Measurements from ENCODE around the gene ABCC4.

The ABCC4 gene

DNA sequence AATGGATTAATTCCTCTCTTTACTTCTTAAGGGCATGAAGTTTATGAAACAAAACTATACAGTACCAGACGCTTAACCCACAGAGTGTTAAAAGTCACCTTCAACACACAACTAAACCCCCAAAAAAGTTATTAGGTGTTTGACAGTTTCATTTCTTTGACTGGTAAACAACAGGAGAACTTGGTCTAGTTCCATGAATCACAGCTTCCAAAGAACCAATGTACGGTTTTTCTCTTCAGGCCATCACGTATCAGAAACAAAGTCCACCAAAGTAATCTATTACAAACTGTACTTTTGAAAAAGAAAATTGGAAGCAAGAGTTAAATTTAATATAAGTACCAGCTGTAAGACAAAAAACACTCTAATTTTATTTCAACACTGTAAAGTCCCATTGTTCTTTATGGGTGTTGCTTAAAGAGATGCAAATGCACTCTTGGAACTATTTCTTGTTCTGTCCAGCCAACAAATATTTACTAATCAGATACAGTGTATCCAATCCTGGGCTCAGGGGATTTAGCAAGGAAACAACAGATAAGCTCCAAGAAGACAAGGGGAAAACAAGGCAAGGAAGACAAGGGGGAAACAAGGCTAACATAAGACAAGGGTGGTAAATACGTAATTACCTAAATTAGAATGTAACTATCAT, 149.2 kb downstream of the ABCC4 start:
- Mint-ChIP-seq H3K4me1 (no peaks in the 10 kb centered on the region), H3K9me3 (no peaks in the 10 kb centered on the region), H3K27me3 (no peaks in the 10 kb centered on the region), H3K4me3 (no peak overlapping the region), H3K27ac (no peak overlapping the region), H3K36me3 (peaks cover 5 to 6% of the 10 kb centered on the region in 2 donors)
- ATAC-seq (replicated peaks) (no peak), DNase-seq (no peak)

DNA sequence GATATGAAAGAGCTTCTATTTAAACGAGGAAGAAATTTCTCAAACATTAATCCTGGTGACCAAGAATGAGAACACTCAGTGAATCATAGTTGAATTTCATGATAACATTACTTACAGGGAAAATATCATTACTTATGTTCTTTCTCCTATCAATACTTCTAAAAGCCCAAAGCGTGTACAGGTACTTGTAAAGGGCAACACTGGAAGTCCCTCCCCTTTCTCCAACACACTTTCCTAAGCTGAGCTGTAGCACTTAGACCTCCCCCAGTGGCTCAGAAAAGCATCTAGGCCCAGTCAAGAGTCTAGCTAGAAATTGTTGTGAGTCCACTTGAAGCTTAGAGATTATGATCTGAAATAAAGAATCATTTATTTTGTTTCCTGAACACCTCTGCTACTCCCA, 150.7 kb downstream of the ABCC4 start:
- DNase-seq (no peak), ATAC-seq (replicated peaks) (no peak)
- H3K4me3 Mint-ChIP-seq: no peak overlapping the region
- no peaks in the 10 kb centered on the region for H3K27me3 Mint-ChIP-seq
- H3K36me3 Mint-ChIP-seq: peaks cover 0 to 7% of the 10 kb centered on the region in 2 donors
- H3K4me1 Mint-ChIP-seq: no peaks in the 10 kb centered on the region
- no peaks in the 10 kb centered on the region for H3K9me3 Mint-ChIP-seq
- H3K27ac Mint-ChIP-seq: no peak overlapping the region

DNA sequence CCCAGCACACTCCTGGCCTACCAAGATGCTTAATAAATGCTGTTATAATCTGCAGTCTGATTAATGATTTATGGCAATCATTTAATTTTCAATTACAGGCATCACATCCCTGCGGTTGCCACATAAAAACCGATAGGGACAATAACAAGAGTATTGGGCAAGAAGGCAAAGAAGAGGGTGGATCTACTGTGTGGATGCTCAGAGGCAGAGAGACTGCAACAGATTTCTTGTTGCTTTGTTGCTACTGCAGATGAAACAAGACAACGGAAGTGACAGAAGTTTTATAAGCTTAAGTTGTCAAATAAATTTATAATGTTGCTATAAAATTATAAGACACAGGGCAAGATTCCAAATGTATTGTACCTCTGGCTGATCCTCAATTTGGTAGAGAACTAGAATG, 154.8 kb downstream of the ABCC4 start:
- peaks cover 3 to 7% of the 10 kb centered on the region in 2 donors for H3K9me3 Mint-ChIP-seq
- H3K27me3 Mint-ChIP-seq: no peaks in the 10 kb centered on the region
- DNase-seq (no peak), ATAC-seq (replicated peaks) (no peak)
- H3K27ac Mint-ChIP-seq: no peak overlapping the region
- no peak overlapping the region for H3K4me3 Mint-ChIP-seq
- H3K4me1 Mint-ChIP-seq: no peaks in the 10 kb centered on the region
- H3K36me3 Mint-ChIP-seq: peaks cover 10 to 18% of the 10 kb centered on the region in 2 donors

DNA sequence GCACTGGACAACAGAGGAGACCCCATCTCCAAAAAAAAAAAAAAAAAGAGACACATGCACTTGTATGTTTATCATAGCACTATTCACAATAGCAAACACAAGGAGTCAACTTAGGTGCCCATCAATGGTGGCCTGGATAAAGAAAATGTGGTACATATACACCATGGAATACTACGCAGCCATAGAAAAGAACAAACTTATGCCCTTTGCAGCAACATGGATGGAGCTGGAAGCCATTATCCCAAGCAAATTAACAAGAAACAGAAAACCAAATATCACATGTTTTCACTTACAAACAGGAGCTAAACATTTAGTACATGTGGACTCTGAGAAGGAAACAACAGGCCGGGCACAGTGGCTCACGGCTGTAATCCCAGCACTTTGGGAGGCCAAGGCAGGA, 155.7 kb downstream of the ABCC4 start:
- Mint-ChIP-seq H3K27ac (no peak overlapping the region), H3K36me3 (peaks cover 10 to 22% of the 10 kb centered on the region in 2 donors), H3K4me3 (no peak overlapping the region), H3K4me1 (no peaks in the 10 kb centered on the region), H3K27me3 (no peaks in the 10 kb centered on the region), H3K9me3 (peaks cover 3 to 7% of the 10 kb centered on the region in 2 donors)
- DNase-seq (no peak), ATAC-seq (replicated peaks) (no peak)

DNA sequence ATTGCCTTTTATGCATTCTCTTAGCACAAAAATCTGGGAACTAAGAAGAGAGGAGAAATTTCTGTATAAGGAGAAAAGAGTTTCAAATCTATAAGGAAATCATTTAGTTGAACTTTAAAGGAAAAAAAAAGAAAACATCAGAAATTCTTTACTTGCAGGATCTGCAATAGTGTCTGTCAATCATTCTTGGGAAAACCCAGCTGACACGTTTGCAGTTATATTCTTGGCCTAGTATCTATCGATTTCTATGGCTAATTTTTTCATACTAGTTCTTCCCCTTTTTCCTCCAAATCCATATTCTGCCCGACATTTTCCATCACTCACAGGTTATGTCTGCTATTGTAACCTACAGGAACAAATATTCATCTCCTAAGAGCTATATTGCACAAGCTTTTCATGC, 160.7 kb downstream of the ABCC4 start:
- H3K4me1 Mint-ChIP-seq: peaks cover 0 to 6% of the 10 kb centered on the region in 2 donors
- H3K27ac Mint-ChIP-seq: no peak overlapping the region
- peaks cover 22 to 37% of the 10 kb centered on the region in 2 donors for H3K36me3 Mint-ChIP-seq
- H3K9me3 Mint-ChIP-seq: peaks cover 3 to 7% of the 10 kb centered on the region in 2 donors
- H3K27me3 Mint-ChIP-seq: no peaks in the 10 kb centered on the region
- ATAC-seq (replicated peaks): no peak
- DNase-seq: no peak
- no peak overlapping the region for H3K4me3 Mint-ChIP-seq

DNA sequence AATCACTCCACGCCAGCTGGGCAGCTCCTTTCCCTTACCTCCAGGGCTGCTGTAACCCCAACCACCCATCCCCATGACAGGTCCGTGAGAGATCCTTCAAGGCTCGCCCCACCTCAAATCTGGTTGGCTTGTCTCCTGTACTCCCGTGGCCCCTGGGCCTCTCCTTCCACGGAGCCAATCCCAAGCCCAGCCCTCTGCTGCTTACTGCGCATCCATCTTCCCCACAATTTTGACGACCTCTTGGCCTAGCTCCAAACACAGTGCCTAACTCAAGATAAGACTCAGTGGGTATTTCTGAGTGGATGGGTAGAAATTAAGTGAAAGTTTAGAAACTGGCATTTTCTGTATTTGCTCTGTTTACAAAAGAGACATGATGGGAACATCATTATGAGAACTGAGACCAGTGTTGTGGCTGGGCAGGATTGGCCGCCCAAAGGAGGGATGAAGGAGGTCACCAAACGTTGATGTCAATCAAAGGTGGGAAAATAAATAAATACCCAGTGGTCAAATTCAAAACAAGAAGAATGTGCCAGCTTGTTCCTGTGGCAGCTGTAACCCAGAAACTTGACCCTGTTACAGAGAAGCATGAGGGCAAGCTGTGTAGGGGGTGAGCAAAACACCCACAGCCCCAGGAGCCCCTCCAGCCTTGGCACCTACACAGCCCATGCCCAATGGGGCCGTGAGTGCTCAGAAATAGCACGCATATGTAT, 162.2 kb downstream of the ABCC4 start:
- Mint-ChIP-seq H3K4me1 (peaks cover 0 to 6% of the 10 kb centered on the region in 2 donors), H3K27ac (no peak overlapping the region), H3K4me3 (no peak overlapping the region), H3K36me3 (peaks cover 13 to 30% of the 10 kb centered on the region in 2 donors), H3K9me3 (no peaks in the 10 kb centered on the region), H3K27me3 (no peaks in the 10 kb centered on the region)
- no peak for DNase-seq
- no peak for ATAC-seq (replicated peaks)

DNA sequence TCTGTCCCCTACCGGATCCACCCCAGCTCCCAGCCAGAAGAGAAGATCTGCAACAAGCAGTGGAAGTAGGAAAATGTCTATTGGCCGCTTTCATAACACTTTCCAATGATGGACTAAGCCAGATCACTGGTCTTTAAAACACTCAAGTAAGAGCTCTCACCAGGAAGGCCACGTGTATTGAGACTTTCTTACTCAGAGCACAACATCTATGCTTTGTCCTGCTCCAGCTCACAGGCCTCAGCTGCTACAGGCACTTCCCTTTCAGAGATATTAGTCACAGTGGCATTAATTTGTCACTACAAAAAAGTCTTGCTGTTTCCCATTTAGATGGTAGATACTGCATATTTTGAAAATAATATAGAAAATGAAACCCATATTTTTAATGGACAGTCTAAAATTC, 164.2 kb downstream of the ABCC4 start:
- Mint-ChIP-seq H3K36me3 (peaks cover 13 to 40% of the 10 kb centered on the region in 2 donors), H3K4me1 (peaks cover 0 to 6% of the 10 kb centered on the region in 2 donors), H3K27ac (no peak overlapping the region), H3K4me3 (no peak overlapping the region), H3K9me3 (no peaks in the 10 kb centered on the region), H3K27me3 (no peaks in the 10 kb centered on the region)
- no peak for DNase-seq
- peak; percentile 67 to 76 for ATAC-seq (replicated peaks)

DNA sequence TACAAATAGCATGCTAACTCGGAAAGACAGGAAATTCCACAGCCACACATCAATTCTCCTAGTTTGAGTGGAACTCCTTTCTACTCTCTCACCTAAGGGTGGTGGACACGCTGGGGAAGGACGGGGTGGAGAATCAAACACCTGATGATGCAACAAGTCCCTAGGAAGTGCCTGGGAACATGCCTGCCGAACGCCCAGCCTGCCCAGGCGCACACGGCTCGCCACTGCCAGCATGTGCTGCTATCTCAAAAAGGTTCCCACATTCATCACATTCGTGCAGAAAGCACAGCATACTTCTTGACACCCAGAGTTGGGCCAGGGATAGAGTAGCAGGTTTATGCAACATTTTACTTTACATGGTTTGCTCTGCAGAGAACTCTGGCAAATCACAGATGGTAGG, 164.6 kb downstream of the ABCC4 start:
- H3K4me3 Mint-ChIP-seq: no peak overlapping the region
- no peak overlapping the region for H3K27ac Mint-ChIP-seq
- H3K9me3 Mint-ChIP-seq: no peaks in the 10 kb centered on the region
- no peak for DNase-seq
- H3K4me1 Mint-ChIP-seq: peaks cover 0 to 6% of the 10 kb centered on the region in 2 donors
- ATAC-seq (replicated peaks): peak in 1 of 2 donors; percentile 5
- H3K27me3 Mint-ChIP-seq: no peaks in the 10 kb centered on the region
- H3K36me3 Mint-ChIP-seq: peaks cover 13 to 40% of the 10 kb centered on the region in 2 donors

DNA sequence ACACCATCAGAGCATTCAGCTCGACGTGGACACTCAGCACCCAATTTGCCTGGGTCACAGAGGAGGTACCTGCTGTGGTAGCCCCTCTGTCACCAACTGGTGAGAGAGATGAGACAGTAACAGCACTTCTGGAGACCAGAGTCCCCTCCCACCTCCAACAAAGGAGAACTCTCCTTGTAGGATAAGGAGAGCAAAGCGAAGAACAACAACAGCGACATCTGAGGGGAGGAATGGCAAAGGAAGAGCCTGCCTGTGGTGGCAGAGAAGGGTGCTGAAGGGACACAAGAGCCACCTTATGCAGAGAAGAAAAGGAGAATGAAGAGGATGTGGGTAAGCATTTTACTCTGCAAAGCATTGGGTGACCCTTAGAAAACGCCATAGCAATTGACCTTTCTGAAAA, 167.8 kb downstream of the ABCC4 start:
- Mint-ChIP-seq H3K27me3 (no peaks in the 10 kb centered on the region), H3K4me1 (peaks cover 0 to 6% of the 10 kb centered on the region in 2 donors), H3K27ac (no peak overlapping the region), H3K36me3 (peaks cover 0 to 23% of the 10 kb centered on the region in 2 donors), H3K9me3 (no peaks in the 10 kb centered on the region), H3K4me3 (no peak overlapping the region)
- ATAC-seq (replicated peaks): no peak
- DNase-seq: no peak

DNA sequence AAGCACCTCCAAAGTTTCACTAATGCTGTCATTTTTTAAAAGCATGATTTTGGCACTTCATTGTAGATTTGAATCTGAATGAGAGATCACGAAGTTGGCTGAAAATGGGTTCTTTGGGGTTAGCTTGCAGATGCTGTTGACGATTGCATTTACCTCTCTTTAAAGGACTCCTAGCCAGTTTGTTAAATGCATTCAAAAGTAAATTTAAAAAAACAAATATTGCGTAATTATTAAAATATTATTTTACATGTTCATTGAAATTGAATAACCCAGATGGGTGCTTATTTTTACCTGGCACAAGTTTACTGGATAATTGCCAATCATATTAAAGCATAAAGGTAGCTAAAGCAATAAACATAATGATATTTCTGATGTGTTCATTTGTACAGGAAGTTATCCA, 172.2 kb downstream of the ABCC4 start:
- DNase-seq (no peak), ATAC-seq (replicated peaks) (no peak)
- H3K27me3 Mint-ChIP-seq: no peaks in the 10 kb centered on the region
- no peak overlapping the region for H3K4me3 Mint-ChIP-seq
- no peaks in the 10 kb centered on the region for H3K4me1 Mint-ChIP-seq
- no peak overlapping the region for H3K27ac Mint-ChIP-seq
- peaks cover 0 to 19% of the 10 kb centered on the region in 2 donors for H3K36me3 Mint-ChIP-seq
- no peaks in the 10 kb centered on the region for H3K9me3 Mint-ChIP-seq

DNA sequence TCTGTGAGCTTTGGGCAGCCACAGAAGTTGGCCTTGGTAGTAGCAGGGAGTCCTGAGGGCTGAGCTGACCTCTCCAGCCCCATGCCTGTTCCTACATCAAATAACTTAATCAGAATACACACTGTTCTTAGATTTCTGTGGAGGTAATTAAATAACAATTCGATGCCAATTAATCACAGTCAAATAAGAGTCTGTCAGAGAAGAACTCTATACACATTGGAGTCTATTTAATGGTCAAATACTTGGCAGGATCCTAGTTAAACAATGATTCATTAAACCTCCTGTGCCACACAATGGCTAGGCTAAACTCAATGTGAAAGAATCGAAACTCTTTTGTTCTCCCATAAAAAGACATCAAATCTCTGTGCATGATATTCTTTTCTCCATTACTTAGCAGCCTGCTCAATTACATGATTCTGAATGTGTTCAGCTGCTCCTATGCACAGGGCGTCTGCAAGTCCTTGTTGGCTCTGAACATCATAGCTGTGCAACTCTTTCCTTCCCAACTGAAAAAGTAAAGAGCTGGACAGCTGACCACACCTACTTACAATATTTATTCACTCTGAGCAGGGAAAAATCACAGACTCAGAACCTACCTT, 173.1 kb downstream of the ABCC4 start:
- H3K36me3 Mint-ChIP-seq: peaks cover 5 to 20% of the 10 kb centered on the region in 2 donors
- no peak overlapping the region for H3K27ac Mint-ChIP-seq
- DNase-seq: no peak

DNA sequence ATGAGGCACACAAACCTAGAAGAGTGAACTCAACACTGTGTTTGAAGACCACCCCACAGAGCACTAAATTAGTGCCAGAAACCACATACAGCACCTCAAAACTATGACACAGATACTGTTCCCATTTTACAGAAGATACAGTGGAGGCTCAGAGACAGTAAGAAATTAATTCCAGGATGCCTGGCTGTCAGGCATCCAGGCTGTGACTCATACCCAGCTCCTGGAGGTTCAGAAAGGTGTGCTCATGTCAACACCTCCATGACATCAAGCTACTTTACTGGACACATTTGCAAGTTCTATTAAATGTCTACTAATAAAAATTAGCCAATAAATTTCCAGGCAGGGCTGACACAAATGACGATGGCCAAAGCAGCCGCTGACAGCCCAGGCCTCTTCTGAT, 176.3 kb downstream of the ABCC4 start:
- Mint-ChIP-seq H3K9me3 (no peaks in the 10 kb centered on the region), H3K27ac (no peak overlapping the region), H3K36me3 (peaks cover 9 to 29% of the 10 kb centered on the region in 2 donors), H3K4me3 (no peak overlapping the region), H3K4me1 (no peaks in the 10 kb centered on the region), H3K27me3 (no peaks in the 10 kb centered on the region)
- no peak for DNase-seq
- ATAC-seq (replicated peaks): no peak

More for the DNA sequence above, 173.1 kb downstream of the ABCC4 start:
- no peak for ATAC-seq (replicated peaks)
- no peaks in the 10 kb centered on the region for H3K4me1 Mint-ChIP-seq
- no peak overlapping the region for H3K4me3 Mint-ChIP-seq
- no peaks in the 10 kb centered on the region for H3K9me3 Mint-ChIP-seq
- H3K27me3 Mint-ChIP-seq: no peaks in the 10 kb centered on the region

DNA sequence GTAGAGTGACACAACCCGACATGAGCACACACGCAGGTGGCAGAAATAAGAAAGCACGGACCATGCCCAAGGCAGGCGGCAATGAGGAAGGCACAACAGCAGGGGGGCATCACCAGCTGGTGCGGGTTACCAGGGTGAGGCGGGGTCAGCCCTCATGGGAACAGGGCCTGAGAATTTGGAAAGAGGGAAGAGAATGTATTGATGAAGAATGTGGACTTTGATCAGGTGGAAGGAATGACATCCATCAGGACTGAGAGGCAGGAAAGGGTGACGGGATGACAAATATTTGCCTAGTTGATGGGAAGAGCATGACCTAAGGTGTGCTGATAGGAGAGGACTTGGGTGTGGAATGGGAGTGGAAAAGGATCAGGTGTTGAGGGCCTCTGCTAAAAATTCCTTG, 177.5 kb downstream of the ABCC4 start:
- DNase-seq: no peak
- Mint-ChIP-seq H3K4me1 (no peaks in the 10 kb centered on the region), H3K27me3 (no peaks in the 10 kb centered on the region), H3K36me3 (peaks cover 9 to 27% of the 10 kb centered on the region in 2 donors), H3K27ac (no peak overlapping the region), H3K9me3 (no peaks in the 10 kb centered on the region), H3K4me3 (no peak overlapping the region)
- ATAC-seq (replicated peaks): no peak

DNA sequence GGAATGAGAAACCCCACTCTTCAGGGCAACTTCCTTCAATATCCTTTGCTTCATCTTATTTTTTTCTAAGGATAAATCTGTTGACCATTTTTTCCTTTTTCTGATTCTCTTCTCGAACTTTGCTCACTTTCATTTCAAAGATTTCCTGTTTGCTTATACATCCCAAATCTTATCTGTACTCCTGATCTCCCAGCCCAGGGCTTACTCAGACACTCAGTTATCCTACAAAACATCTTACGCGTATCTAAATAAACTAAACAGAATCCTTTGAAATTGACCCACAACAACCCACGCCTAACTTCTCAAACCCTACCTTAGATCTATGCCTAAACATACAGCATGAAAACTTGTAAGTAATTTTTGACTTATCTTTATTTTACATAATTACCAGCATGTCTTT, 179.2 kb downstream of the ABCC4 start:
- H3K27ac Mint-ChIP-seq: no peak overlapping the region
- H3K9me3 Mint-ChIP-seq: no peaks in the 10 kb centered on the region
- H3K4me3 Mint-ChIP-seq: no peak overlapping the region
- ATAC-seq (replicated peaks) (no peak), DNase-seq (no peak)
- peaks cover 9 to 20% of the 10 kb centered on the region in 2 donors for H3K36me3 Mint-ChIP-seq
- no peaks in the 10 kb centered on the region for H3K4me1 Mint-ChIP-seq
- no peaks in the 10 kb centered on the region for H3K27me3 Mint-ChIP-seq

DNA sequence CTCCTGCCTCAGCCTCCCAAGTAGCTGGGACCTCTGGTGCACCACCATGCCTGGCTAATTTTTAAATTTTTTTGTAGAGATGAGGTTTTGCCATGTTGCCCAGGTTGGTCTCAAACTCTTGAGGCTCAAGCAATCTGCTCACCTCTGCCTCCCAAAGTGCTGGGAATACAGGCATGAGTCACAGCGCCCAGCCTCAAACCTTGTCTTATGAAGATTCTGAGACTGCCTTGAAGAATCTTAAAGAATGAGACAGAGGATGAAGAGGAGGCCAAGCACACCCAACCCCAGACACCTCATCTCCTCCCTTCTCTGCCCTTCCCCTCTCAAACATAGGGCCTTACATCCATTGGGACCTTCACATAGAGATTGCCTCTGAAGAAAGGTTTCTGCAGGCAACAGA, 179.7 kb downstream of the ABCC4 start:
- DNase-seq (no peak), ATAC-seq (replicated peaks) (no peak)
- Mint-ChIP-seq H3K4me3 (no peak overlapping the region), H3K9me3 (no peaks in the 10 kb centered on the region), H3K27me3 (no peaks in the 10 kb centered on the region), H3K27ac (no peak overlapping the region), H3K4me1 (no peaks in the 10 kb centered on the region), H3K36me3 (peaks cover 9 to 20% of the 10 kb centered on the region in 2 donors)

Data from stimulated activated naive B cell treated with anti-CD40 and anti-IgM and Interleukin-4, amounts not matched to agents 10 μg/mL and 1 μg/mL and 100 μg/mL, for 72 hours (primary cell).